Tibial nerve (tissue), 3 donors: ENCODE data around the gene CHKA.

ENCODE experiments used
- POLR2A ChIP-seq, 2 donors: fragments of 450-650 bp; IDR thresholded peaks; one replicate each; pipeline ENCODE4 v1.6.1; 2017; ENCODE audit warnings: antibody characterized with exemption in 2 of 2, mild to moderate bottlenecking in 2 of 2, moderate library complexity in 2 of 2
- TF ChIP-seq, protein P1 (sequence below), 5 experiments: fragments of 200-600 bp in 3 of 5; fragments of 450-650 bp in 2 of 5; sonication (generic) in 3 of 5; IDR thresholded peaks; one replicate each; pipeline ENCODE4 v1.5.1; 2016 to 2019; ENCODE audit warnings: antibody characterized with exemption in 5 of 5, mild to moderate bottlenecking in 3 of 5, moderate library complexity in 2 of 5

DNA sequence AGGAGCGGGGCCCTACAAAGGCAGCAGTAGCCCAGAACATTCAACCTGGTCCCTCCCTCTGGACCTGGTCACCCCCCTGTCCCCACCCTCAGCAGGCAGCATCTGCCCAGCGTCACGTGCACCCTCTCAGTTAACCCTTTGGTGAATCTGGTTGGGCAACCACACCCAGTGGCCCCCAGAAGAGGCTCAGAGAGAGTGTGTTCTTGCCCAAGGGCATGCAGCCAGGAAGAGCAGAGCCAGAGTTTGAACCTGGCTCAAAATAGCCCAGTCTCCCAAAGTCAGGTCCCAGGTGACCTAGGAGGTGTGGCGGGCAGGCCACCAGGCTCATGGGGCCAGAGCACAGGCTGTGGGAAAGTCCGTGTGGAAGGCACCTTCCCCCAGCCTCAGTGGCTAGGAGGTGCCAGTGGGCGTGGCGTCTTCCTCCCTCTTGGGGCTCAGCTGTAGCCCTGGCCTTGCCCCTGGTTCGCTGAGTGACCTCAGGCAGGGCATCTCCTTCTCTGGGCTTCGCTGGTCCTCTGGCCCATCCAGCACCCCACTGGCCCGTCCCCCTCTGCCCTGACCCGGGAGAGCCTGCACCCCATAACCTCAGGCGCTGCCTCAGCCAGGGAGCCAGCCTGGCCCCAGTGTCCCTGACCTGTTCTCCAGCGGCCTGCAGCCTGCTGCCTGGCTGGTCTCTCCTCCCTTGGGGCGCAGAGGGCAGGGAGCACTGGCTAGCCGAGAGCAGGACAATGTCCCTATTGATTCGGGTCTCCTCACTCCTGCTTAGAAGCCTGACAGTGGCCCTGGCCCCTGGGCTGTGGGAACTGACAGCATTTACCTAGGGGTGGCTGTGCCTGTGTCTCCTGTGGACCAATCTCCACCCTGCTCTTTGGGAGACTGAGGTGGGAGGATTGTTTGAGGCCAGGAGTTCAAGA lies 104.0 kb downstream of the CHKA start:
- TF ChIP-seq, protein P1, sequence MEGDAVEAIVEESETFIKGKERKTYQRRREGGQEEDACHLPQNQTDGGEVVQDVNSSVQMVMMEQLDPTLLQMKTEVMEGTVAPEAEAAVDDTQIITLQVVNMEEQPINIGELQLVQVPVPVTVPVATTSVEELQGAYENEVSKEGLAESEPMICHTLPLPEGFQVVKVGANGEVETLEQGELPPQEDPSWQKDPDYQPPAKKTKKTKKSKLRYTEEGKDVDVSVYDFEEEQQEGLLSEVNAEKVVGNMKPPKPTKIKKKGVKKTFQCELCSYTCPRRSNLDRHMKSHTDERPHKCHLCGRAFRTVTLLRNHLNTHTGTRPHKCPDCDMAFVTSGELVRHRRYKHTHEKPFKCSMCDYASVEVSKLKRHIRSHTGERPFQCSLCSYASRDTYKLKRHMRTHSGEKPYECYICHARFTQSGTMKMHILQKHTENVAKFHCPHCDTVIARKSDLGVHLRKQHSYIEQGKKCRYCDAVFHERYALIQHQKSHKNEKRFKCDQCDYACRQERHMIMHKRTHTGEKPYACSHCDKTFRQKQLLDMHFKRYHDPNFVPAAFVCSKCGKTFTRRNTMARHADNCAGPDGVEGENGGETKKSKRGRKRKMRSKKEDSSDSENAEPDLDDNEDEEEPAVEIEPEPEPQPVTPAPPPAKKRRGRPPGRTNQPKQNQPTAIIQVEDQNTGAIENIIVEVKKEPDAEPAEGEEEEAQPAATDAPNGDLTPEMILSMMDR (IDR thresholded peaks at IDR 0.05) = no peak
- no peak for TF ChIP-seq POLR2A (IDR thresholded peaks at IDR 0.05)
